ENCODE measurements around the gene SLC66A1.

SLC66A1 gene

GRCh38 chr1:19342894-19343616 is 30.9 kb downstream of the SLC66A1 start:
- H3K79me2 ChIP-seq (ENCODE audit: insufficient read depth, low read length) = no peaks in the 10 kb centered on the region
- no peak overlapping the region for H3K4me2 ChIP-seq (ENCODE audit: insufficient read depth, low read length)
- DNase-seq = no peak
- H3K36me3 ChIP-seq (ENCODE audit: insufficient read depth, low read length) = peaks cover 64% of the 10 kb centered on the region
- H3K9me3 ChIP-seq (ENCODE audit: insufficient read depth, low read length, severe bottlenecking) = no peaks in the 10 kb centered on the region
- no peak overlapping the region for H3K27ac ChIP-seq (ENCODE audit: low read length)
- H2AFZ ChIP-seq (ENCODE audit: low read depth, low read length) = no peak overlapping the region
- no peak for ATAC-seq (ENCODE audit: insufficient read depth, low read depth)
- peaks cover 28% of the 10 kb centered on the region; the same call in 1 of the 2 replicates for H4K20me1 ChIP-seq (ENCODE audit: insufficient read depth, low read length)
- no peak overlapping the region for H3K4me3 ChIP-seq (ENCODE audit: low read depth in 1 of 2, low read length in 2 of 2)
- H3K4me1 ChIP-seq (ENCODE audit: insufficient read depth, low read length) = no peaks in the 10 kb centered on the region
- H3K27me3 ChIP-seq (ENCODE audit: insufficient read depth, low read length, poor library complexity) = no peaks in the 10 kb centered on the region
- H3K9ac ChIP-seq (ENCODE audit: low read depth, low read length) = no peak overlapping the region
- TF ChIP-seq CTCF (IDR thresholded peaks at IDR 0.05; ENCODE audit: borderline replicate concordance, extremely low read depth, low read length, poor library complexity, severe bottlenecking) (no peak), EZH2 (IDR thresholded peaks at IDR 0.05; ENCODE audit: borderline replicate concordance, low read depth, low read length, severe bottlenecking) (no peak)

GRCh38 chr1:19343617-19344350 is 31.7 kb downstream of the SLC66A1 start:
- Histone ChIP-seq H3K79me2 (ENCODE audit: insufficient read depth, low read length) (no peaks in the 10 kb centered on the region), H2AFZ (ENCODE audit: low read depth, low read length) (no peak overlapping the region), H3K36me3 (ENCODE audit: insufficient read depth, low read length) (peaks cover 60% of the 10 kb centered on the region), H3K27ac (ENCODE audit: low read length) (no peak overlapping the region), H3K9ac (ENCODE audit: low read depth, low read length) (no peak overlapping the region), H3K4me2 (ENCODE audit: insufficient read depth, low read length) (no peak overlapping the region), H3K9me3 (ENCODE audit: insufficient read depth, low read length, severe bottlenecking) (no peaks in the 10 kb centered on the region), H3K4me1 (ENCODE audit: insufficient read depth, low read length) (no peaks in the 10 kb centered on the region), H4K20me1 (ENCODE audit: insufficient read depth, low read length) (peaks cover 28% of the 10 kb centered on the region; the same call in 1 of the 2 replicates), H3K4me3 (ENCODE audit: low read depth in 1 of 2, low read length in 2 of 2) (no peak overlapping the region), H3K27me3 (ENCODE audit: insufficient read depth, low read length, poor library complexity) (no peaks in the 10 kb centered on the region)
- no peak for ATAC-seq (ENCODE audit: insufficient read depth, low read depth)
- TF ChIP-seq EZH2 (IDR thresholded peaks at IDR 0.05; ENCODE audit: borderline replicate concordance, low read depth, low read length, severe bottlenecking) (no peak), CTCF (IDR thresholded peaks at IDR 0.05; ENCODE audit: borderline replicate concordance, extremely low read depth, low read length, poor library complexity, severe bottlenecking) (no peak)
- no peak for DNase-seq

GRCh38 chr1:19344372-19344810 is 32.3 kb downstream of the SLC66A1 start:
- Histone ChIP-seq H3K4me1 (ENCODE audit: insufficient read depth, low read length) (no peaks in the 10 kb centered on the region), H2AFZ (ENCODE audit: low read depth, low read length) (no peak overlapping the region), H3K27ac (ENCODE audit: low read length) (no peak overlapping the region), H3K36me3 (ENCODE audit: insufficient read depth, low read length) (peaks cover 66% of the 10 kb centered on the region), H3K27me3 (ENCODE audit: insufficient read depth, low read length, poor library complexity) (no peaks in the 10 kb centered on the region), H3K4me3 (ENCODE audit: low read depth in 1 of 2, low read length in 2 of 2) (no peak overlapping the region), H4K20me1 (ENCODE audit: insufficient read depth, low read length) (peaks cover 28% of the 10 kb centered on the region; the same call in 1 of the 2 replicates), H3K79me2 (ENCODE audit: insufficient read depth, low read length) (no peaks in the 10 kb centered on the region), H3K4me2 (ENCODE audit: insufficient read depth, low read length) (no peak overlapping the region), H3K9ac (ENCODE audit: low read depth, low read length) (no peak overlapping the region), H3K9me3 (ENCODE audit: insufficient read depth, low read length, severe bottlenecking) (no peaks in the 10 kb centered on the region)
- TF ChIP-seq EZH2 (IDR thresholded peaks at IDR 0.05; ENCODE audit: borderline replicate concordance, low read depth, low read length, severe bottlenecking) (no peak), CTCF (IDR thresholded peaks at IDR 0.05; ENCODE audit: borderline replicate concordance, extremely low read depth, low read length, poor library complexity, severe bottlenecking) (peak; percentile 92)
- ATAC-seq (ENCODE audit: insufficient read depth, low read depth) = peak; percentile 78
- peak; percentile 51 for DNase-seq

All from DND-41 (cell line).